SU-DHL-6 (cell line): ENCODE results near the gene PRR5.

ENCODE experiments used
- CTCF ChIP-seq: fragments of 200-600 bp; sonication (generic); IDR thresholded peaks from one replicate; pipeline ENCODE4 v1.5.1; 2017; ENCODE audit warnings: antibody characterized with exemption, mild to moderate bottlenecking, low read length, moderate library complexity; ENCODE audit not compliant: insufficient read depth, poor library complexity, severe bottlenecking
- EZH2phosphoT487 ChIP-seq: fragments of 200-600 bp; sonication (generic), shearing (Covaris generic); conservative IDR thresholded peaks from 2 replicates; pipeline ENCODE4 v1.6.1; 2018; ENCODE audit warnings: mild to moderate bottlenecking, antibody characterized with exemption, low read length, moderate library complexity, mixed read lengths

GRCh38 chr22:44705022-44705297 is 3.0 kb downstream of the PRR5 start:
- TF ChIP-seq CTCF = no peak
- no peak for TF ChIP-seq EZH2phosphoT487
